H9 (cell line): ENCODE results near the gene NDUFC2. TPM values are rescaled to one million over a fixed set of nuclear protein-coding genes. Genes with fewer than 3 reads are reported as not detected.

Experiments
- DNase-seq: peaks from one replicate; pipeline ENCODE4 v3.0.0-alpha.2; 2017
- H2AFZ ChIP-seq: one replicate; pipeline ENCODE4 v1.6.1; 2013; ENCODE audit warnings: mild to moderate bottlenecking, low read length, control low read depth, moderate library complexity
- H2AK5ac ChIP-seq: 2 replicates; pipeline ENCODE4 v1.6.1; 2013; ENCODE audit warnings: low read length, control low read depth, mixed read lengths; ENCODE audit not compliant: insufficient read length
- H2BK120ac ChIP-seq: one replicate; pipeline ENCODE4 v1.6.1; 2013; ENCODE audit warnings: low read depth, mild to moderate bottlenecking, low read length, control low read depth, inconsistent platforms; ENCODE audit not compliant: poor library complexity, severe bottlenecking
- H2BK12ac ChIP-seq: 2 replicates; pipeline ENCODE4 v1.6.1; 2013; ENCODE audit warnings: low read length, control low read depth, mixed read lengths, low read depth; ENCODE audit not compliant: insufficient read length
- H2BK15ac ChIP-seq: 2 replicates; pipeline ENCODE4 v1.6.1; 2013; ENCODE audit warnings: low read depth, low read length, control low read depth
- H2BK20ac ChIP-seq: one replicate; pipeline ENCODE4 v1.6.1; 2013; ENCODE audit warnings: low read depth, mild to moderate bottlenecking, low read length, control low read depth, inconsistent platforms; ENCODE audit not compliant: poor library complexity, severe bottlenecking
- H2BK5ac ChIP-seq: 2 replicates; pipeline ENCODE4 v1.6.1; 2013; ENCODE audit warnings: low read length, control low read depth, mixed read lengths; ENCODE audit not compliant: insufficient read length
- H3K14ac ChIP-seq: 2 replicates; pipeline ENCODE4 v1.6.1; 2013; ENCODE audit warnings: low read length, control low read depth; ENCODE audit not compliant: insufficient read depth
- H3K18ac ChIP-seq: 2 replicates; pipeline ENCODE4 v1.6.1; 2013; ENCODE audit warnings: low read depth, mild to moderate bottlenecking, mixed read lengths, low read length, control low read depth; ENCODE audit not compliant: insufficient read length
- H3K23ac ChIP-seq: 2 replicates; pipeline ENCODE4 v1.6.1; 2013; ENCODE audit warnings: low read length, control low read depth, mixed read lengths, low read depth; ENCODE audit not compliant: insufficient read length
- H3K23me2 ChIP-seq: 2 replicates; pipeline ENCODE4 v1.6.1; 2013; ENCODE audit warnings: low read depth, mild to moderate bottlenecking, mixed read lengths, low read length, control low read depth; ENCODE audit not compliant: insufficient read length, poor library complexity, severe bottlenecking
- H3K27ac ChIP-seq: 2 replicates; pipeline ENCODE4 v1.5.1; 2013; ENCODE audit warnings: low read length, control low read depth, mixed read lengths, low read depth; ENCODE audit not compliant: insufficient read length
- H3K27me3 ChIP-seq: 2 replicates; pipeline ENCODE4 v1.6.1; 2013; ENCODE audit warnings: low read length, control low read depth, inconsistent platforms; ENCODE audit not compliant: insufficient read depth
- H3K4ac ChIP-seq: 2 replicates; pipeline ENCODE4 v1.6.1; 2013; ENCODE audit warnings: low read depth, mild to moderate bottlenecking, control low read depth, inconsistent platforms, low read length, moderate library complexity
- H3K4me1 ChIP-seq: 2 replicates; pipeline ENCODE4 v1.6.1; 2013; ENCODE audit warnings: low read length, control low read depth, inconsistent platforms; ENCODE audit not compliant: insufficient read depth
- H3K4me2 ChIP-seq: 2 replicates; pipeline ENCODE4 v1.6.1; 2013; ENCODE audit warnings: low read length, control low read depth, mixed read lengths; ENCODE audit not compliant: insufficient read length, insufficient read depth
- H3K56ac ChIP-seq: 2 replicates; pipeline ENCODE4 v1.6.1; 2013; ENCODE audit warnings: low read depth, mild to moderate bottlenecking, mixed read lengths, low read length, control low read depth; ENCODE audit not compliant: insufficient read length
- H3K79me1 ChIP-seq: 2 replicates; pipeline ENCODE4 v1.6.1; 2013; ENCODE audit warnings: low read depth, mild to moderate bottlenecking, moderate library complexity, low read length, control low read depth, inconsistent platforms; ENCODE audit not compliant: insufficient read depth, poor library complexity, severe bottlenecking
- H3K79me2 ChIP-seq: 2 replicates; pipeline ENCODE4 v1.6.1; 2013; ENCODE audit warnings: low read length, control low read depth, inconsistent platforms; ENCODE audit not compliant: insufficient read depth
- H3K9ac ChIP-seq: 2 replicates; pipeline ENCODE4 v1.6.1; 2013; ENCODE audit warnings: low read length, control low read depth, mixed read lengths; ENCODE audit not compliant: insufficient read length; ENCODE audit errors: extremely low read depth
- H3K9me3 ChIP-seq: one replicate; pipeline ENCODE4 v1.6.1; 2013; ENCODE audit warnings: low read depth, low read length, inconsistent platforms; ENCODE audit not compliant: control insufficient read depth
- H3T11ph ChIP-seq: one replicate; pipeline ENCODE4 v1.6.1; 2013; ENCODE audit warnings: mild to moderate bottlenecking, low read length, control low read depth, inconsistent platforms
- H4K20me1 ChIP-seq: one replicate; pipeline ENCODE4 v1.6.1; 2013; ENCODE audit not compliant: control insufficient read depth, insufficient read length, insufficient read depth
- H4K5ac ChIP-seq: 2 replicates; pipeline ENCODE4 v1.6.1; 2013; ENCODE audit warnings: low read depth, mild to moderate bottlenecking, mixed read lengths, low read length, control low read depth; ENCODE audit not compliant: insufficient read length
- H4K8ac ChIP-seq: replicated peaks from 2 replicates; pipeline ENCODE4 v1.6.1; 2013; ENCODE audit warnings: low read length, control low read depth, mixed read lengths, low read depth; ENCODE audit not compliant: insufficient read length
- H4K91ac ChIP-seq: 2 replicates; pipeline ENCODE4 v1.6.1; 2013; ENCODE audit warnings: low read depth, mild to moderate bottlenecking, moderate library complexity, mixed read lengths, low read length, control low read depth; ENCODE audit not compliant: insufficient read length
- H3K27ac Mint-ChIP-seq, 3 experiments: 2 replicates in 2 of 3; 3 replicates in 1 of 3; pipeline ENCODE4 v1.8.0; 2020 to 2021; ENCODE audit warnings: mixed read lengths in 3 of 3, mild to moderate bottlenecking in 1 of 3, moderate library complexity in 1 of 3
- H3K27me3 Mint-ChIP-seq: 2 replicates; pipeline ENCODE4 v1.8.0; 2021; ENCODE audit warnings: low read depth, mild to moderate bottlenecking, moderate library complexity, mixed read lengths
- H3K36me3 Mint-ChIP-seq, 3 experiments: 2 replicates in 2 of 3; 3 replicates in 1 of 3; pipeline ENCODE4 v1.8.0; 2020 to 2021; ENCODE audit warnings: low read depth in 3 of 3, mixed read lengths in 3 of 3; ENCODE audit not compliant: insufficient read depth in 1 of 3
- H3K4me1 Mint-ChIP-seq, 2 experiments: 2 replicates each; pipeline ENCODE4 v1.8.0; 2020; ENCODE audit warnings: mixed read lengths in 2 of 2
- H3K4me3 Mint-ChIP-seq, 2 experiments: 2 replicates in 1 of 2; 3 replicates in 1 of 2; pipeline ENCODE4 v1.8.0; 2020 to 2021; ENCODE audit warnings: mild to moderate bottlenecking in 2 of 2, mixed read lengths in 2 of 2, moderate library complexity in 1 of 2
- H3K9me3 Mint-ChIP-seq, 2 experiments: 2 replicates in 1 of 2; 3 replicates in 1 of 2; pipeline ENCODE4 v1.8.0; 2020; ENCODE audit warnings: mild to moderate bottlenecking in 2 of 2, mixed read lengths in 2 of 2, moderate library complexity in 1 of 2
- CTCF ChIP-seq: fragments of 200-600 bp; sonication (generic); conservative IDR thresholded peaks from 3 replicates; pipeline ENCODE4 v1.8.0; 2021; ENCODE audit warnings: antibody characterized with exemption, mild to moderate bottlenecking
- WGBS: extraction: QIAGEN DNeasy Blood & Tissue Kit; methylation state at CpG from one replicate; pipeline ENCODE4 v1.1.7; 2013; ENCODE audit warnings: missing lambda C conversion rate, low lambda C conversion rate, mixed read lengths; ENCODE audit not compliant: insufficient read length; ENCODE audit errors: extremely low coverage; 5-methylcytosine and 5-hydroxymethylcytosine counted together
- total RNA-seq: library from RNA; stranded (reverse); gene quantifications from 2 replicates; pipeline ENCODE4 v1.2.1, GENCODE V29; 2021

NDUFC2 gene
- total RNA-seq, 1 experiment from 2014 or later: 247 TPM

- Histone ChIP-seq H4K5ac (no peak overlapping the region), H2BK20ac (no peak overlapping the region)
- WGBS: no CpG with 5 or more reads among the region's 2 CpGs
Measured at GRCh38 chr11:78110830-78111229, 31.2 kb upstream of the NDUFC2 start.

More at GRCh38 chr11:78110830-78111229, 31.2 kb upstream of the NDUFC2 start:
- Mint-ChIP-seq H3K27ac (no peak overlapping the region), H3K27me3 (no peaks in the 10 kb centered on the region), H3K4me3 (no peak overlapping the region), H3K4me1 (no peaks in the 10 kb centered on the region), H3K36me3 (peaks cover 12 to 58% (median 44%) of the 10 kb centered on the region in 3 experiments; a peak in 5 of 7 replicates), H3K9me3 (no peaks in the 10 kb centered on the region)
- Histone ChIP-seq H3T11ph (no peak overlapping the region), H3K14ac (no peak overlapping the region), H3K4ac (no peak overlapping the region), H4K20me1 (no peaks in the 10 kb centered on the region), H2BK12ac (no peak overlapping the region), H3K4me2 (no peak overlapping the region), H2BK15ac (no peak overlapping the region), H4K91ac (no peak overlapping the region), H3K79me1 (no peaks in the 10 kb centered on the region), H2AK5ac (no peak overlapping the region), H2BK120ac (no peak overlapping the region), H3K27me3 (no peaks in the 10 kb centered on the region), H2AFZ (no peak overlapping the region), H3K23ac (no peak overlapping the region), H2BK5ac (no peak overlapping the region), H3K23me2 (no peaks in the 10 kb centered on the region), H3K9me3 (no peaks in the 10 kb centered on the region), H3K9ac (no peak overlapping the region), H3K4me1 (no peaks in the 10 kb centered on the region), H3K56ac (no peak overlapping the region), H3K18ac (no peak overlapping the region), H4K8ac (no peak overlapping the region), H3K27ac (no peak overlapping the region), H3K79me2 (no peaks in the 10 kb centered on the region)
- no peak for TF ChIP-seq CTCF
- DNase-seq: no peak
